H1 (cell line): Measurements from ENCODE around the gene CELSR1. TPM values are rescaled to one million over a fixed set of nuclear protein-coding genes. Genes with fewer than 3 reads are reported as not detected.

Source experiments
- CTCF ChIA-PET: fragments of 300-600 bp; sonication (Branson Sonifier 250); formaldehyde crosslinking; loops from one replicate; lab custom pipeline; 2021; ENCODE audit not compliant: partially characterized antibody; lab: Charles Lee
- POLR2A ChIA-PET: fragments of 300-600 bp; sonication (Branson Sonifier 250); formaldehyde crosslinking; loops from one replicate; lab custom pipeline; 2021; ENCODE audit warnings: inconsistent platforms; ENCODE audit not compliant: partially characterized antibody; lab: Charles Lee
- DNase-seq, 2 experiments: peaks; one replicate each; pipeline versions ENCODE4 v3.0.0 to v3.0.0-alpha.2; 2010 to 2022; ENCODE audit warnings: low spot score in 2 of 2, low read depth in 1 of 2, mixed read lengths in 1 of 2
- FAIRE-seq: peaks from 2 replicates; lab custom pipeline; 2011; peaks lifted over from hg19 to GRCh38; lab: Jason Lieb, UNC
- H2AFZ ChIP-seq: 2 replicates; pipeline ENCODE4 v1.8.1; 2012; ENCODE audit warnings: low read length, inconsistent platforms
- H2AK5ac ChIP-seq: 2 replicates; pipeline ENCODE4 v1.6.1; 2013; ENCODE audit warnings: low read depth, low read length
- H2BK120ac ChIP-seq: replicated peaks from 2 replicates; pipeline ENCODE3; 2013; ENCODE audit warnings: low read depth, low read length, inconsistent platforms
- H2BK12ac ChIP-seq: 2 replicates; pipeline ENCODE4 v1.6.1; 2013; ENCODE audit warnings: low read depth, low read length
- H2BK15ac ChIP-seq: 2 replicates; pipeline ENCODE4 v1.6.1; 2013; ENCODE audit warnings: low read length
- H2BK20ac ChIP-seq: 2 replicates; pipeline ENCODE4 v1.6.1; 2013; ENCODE audit warnings: low read length
- H2BK5ac ChIP-seq: 2 replicates; pipeline ENCODE4 v1.6.1; 2013; ENCODE audit warnings: low read depth, low read length
- H3K14ac ChIP-seq: 2 replicates; pipeline ENCODE4 v1.6.1; 2013; ENCODE audit warnings: inconsistent platforms; ENCODE audit not compliant: insufficient read length
- H3K18ac ChIP-seq: 2 replicates; pipeline ENCODE4 v1.6.1; 2013; ENCODE audit warnings: low read length; ENCODE audit errors: extremely low read depth
- H3K23ac ChIP-seq: 2 replicates; pipeline ENCODE4 v1.6.1; 2013; ENCODE audit warnings: inconsistent platforms; ENCODE audit not compliant: insufficient read length
- H3K23me2 ChIP-seq: 2 replicates; pipeline ENCODE4 v1.6.1; 2013; ENCODE audit warnings: low read depth, low read length
- H3K27ac ChIP-seq: 2 replicates; pipeline ENCODE4 v1.6.1; 2011; ENCODE audit warnings: low read depth, low read length, inconsistent platforms
- H3K27me3 ChIP-seq, 4 experiments: replicated peaks in 1 of 4; 1 replicate in 1 of 4; 2 replicates in 3 of 4; pipeline versions ENCODE4 v1.6.1 to v1.8.1; 2011 to 2013; ENCODE audit warnings: low read length in 3 of 4, mild to moderate bottlenecking in 3 of 4, inconsistent platforms in 2 of 4, mixed read lengths in 2 of 4, moderate library complexity in 1 of 4; ENCODE audit not compliant: control insufficient read depth in 3 of 4, insufficient read depth in 3 of 4; ENCODE audit errors: extremely low read depth in 1 of 4
- H3K36me3 ChIP-seq, 4 experiments: 2 replicates each; pipeline versions ENCODE4 v1.6.1 to v1.8.1; 2011 to 2013; ENCODE audit warnings: mild to moderate bottlenecking in 4 of 4, low read length in 3 of 4, moderate library complexity in 2 of 4, control low read depth in 1 of 4, inconsistent platforms in 1 of 4; ENCODE audit not compliant: insufficient read depth in 4 of 4, control insufficient read depth in 2 of 4
- H3K4ac ChIP-seq: replicated peaks from 2 replicates; pipeline ENCODE3; 2013; ENCODE audit warnings: low read length, low read depth, mixed read lengths, inconsistent platforms; ENCODE audit not compliant: insufficient read length
- H3K4me1 ChIP-seq, 4 experiments: replicated peaks in 1 of 4; 1 replicate in 1 of 4; 2 replicates in 3 of 4; pipeline versions ENCODE4 v1.6.1 to v1.8.1; 2011 to 2013; ENCODE audit warnings: low read length in 3 of 4, inconsistent platforms in 2 of 4, mixed read lengths in 1 of 4; ENCODE audit not compliant: insufficient read depth in 4 of 4, control insufficient read depth in 3 of 4
- H3K4me2 ChIP-seq, 2 experiments: 2 replicates each; pipeline versions ENCODE4 v1.6.1 to v1.8.1; 2011 to 2013; ENCODE audit warnings: low read depth in 2 of 2, low read length in 2 of 2, control low read depth in 1 of 2, inconsistent platforms in 1 of 2, mild to moderate bottlenecking in 1 of 2; ENCODE audit not compliant: insufficient read depth in 1 of 2
- H3K4me3 ChIP-seq, 4 experiments: fragments of 200-600, 300-600 bp in 1 of 4; sonication (generic), shearing (Covaris generic), sonication (Bioruptor Twin) in 1 of 4; 2 replicates each; pipeline versions ENCODE4 v1.5.1 to v1.8.1; 2011 to 2016; ENCODE audit warnings: low read length in 4 of 4, low read depth in 3 of 4, control low read depth in 2 of 4, inconsistent platforms in 2 of 4, mild to moderate bottlenecking in 2 of 4, mixed read lengths in 1 of 4, moderate library complexity in 1 of 4; ENCODE audit not compliant: insufficient read depth in 2 of 4; ENCODE audit errors: extremely low read depth in 1 of 4
- H3K56ac ChIP-seq: replicated peaks from 2 replicates; pipeline ENCODE3; 2013; ENCODE audit warnings: low read depth, mild to moderate bottlenecking, mixed read lengths, low read length, inconsistent platforms; ENCODE audit not compliant: insufficient read length
- H3K79me1 ChIP-seq: 2 replicates; pipeline ENCODE4 v1.6.1; 2013; ENCODE audit warnings: low read depth, low read length, control low read depth
- H3K79me2 ChIP-seq, 2 experiments: 2 replicates each; pipeline versions ENCODE4 v1.6.1 to v1.8.1; 2012 to 2013; ENCODE audit warnings: low read length in 2 of 2, mild to moderate bottlenecking in 2 of 2, inconsistent platforms in 1 of 2; ENCODE audit not compliant: insufficient read depth in 2 of 2, control insufficient read depth in 1 of 2
- H3K9ac ChIP-seq, 4 experiments: replicated peaks in 1 of 4; 1 replicate in 1 of 4; 2 replicates in 3 of 4; pipeline versions ENCODE4 v1.6.1 to v1.8.1; 2011 to 2013; ENCODE audit warnings: low read depth in 3 of 4, low read length in 3 of 4, control low read depth in 2 of 4, mild to moderate bottlenecking in 2 of 4, moderate library complexity in 2 of 4, inconsistent platforms in 1 of 4; ENCODE audit errors: extremely low read depth in 1 of 4
- H3K9me3 ChIP-seq, 2 experiments: 2 replicates each; pipeline versions ENCODE4 v1.6.1 to v1.8.1; 2012 to 2013; ENCODE audit warnings: mild to moderate bottlenecking in 2 of 2, moderate library complexity in 2 of 2, control low read depth in 1 of 2, inconsistent platforms in 1 of 2, low read depth in 1 of 2, low read length in 1 of 2, mixed read lengths in 1 of 2; ENCODE audit not compliant: insufficient read depth in 2 of 2
- H4K20me1 ChIP-seq, 2 experiments: replicated peaks in 1 of 2; 2 replicates each; pipeline versions ENCODE3 to v1.8.1; 2011 to 2013; ENCODE audit warnings: inconsistent platforms in 2 of 2, low read length in 2 of 2, mild to moderate bottlenecking in 1 of 2; ENCODE audit not compliant: insufficient read depth in 2 of 2, control insufficient read depth in 1 of 2
- H4K5ac ChIP-seq: 2 replicates; pipeline ENCODE4 v1.6.1; 2013; ENCODE audit warnings: low read length, low read depth, mixed read lengths, inconsistent platforms; ENCODE audit not compliant: insufficient read length
- H4K8ac ChIP-seq: 2 replicates; pipeline ENCODE4 v1.8.0; 2013; ENCODE audit warnings: mild to moderate bottlenecking, moderate library complexity, low read length, inconsistent platforms; ENCODE audit not compliant: insufficient read depth; ENCODE audit errors: extremely low read depth
- H4K91ac ChIP-seq: replicated peaks from 2 replicates; pipeline ENCODE3; 2013; ENCODE audit warnings: low read length, mixed read lengths, inconsistent platforms; ENCODE audit not compliant: insufficient read length
- EGR1 ChIP-seq: IDR thresholded peaks from 2 replicates; pipeline ENCODE4 v1.6.1; 2011; ENCODE audit warnings: low read depth, low read length, borderline replicate concordance
- EZH2 ChIP-seq: fragments of 200-600 bp; sonication (generic); IDR thresholded peaks from 2 replicates; pipeline ENCODE4 v1.7.1; 2012; ENCODE audit warnings: low read depth, mild to moderate bottlenecking, moderate library complexity, low read length, inconsistent platforms; ENCODE audit not compliant: severe bottlenecking
- FOSL1 ChIP-seq: IDR thresholded peaks from 2 replicates; pipeline ENCODE4 v1.6.1; 2011; ENCODE audit warnings: mild to moderate bottlenecking, low read depth, low read length, moderate library complexity; ENCODE audit not compliant: insufficient read depth
- MAFK ChIP-seq: IDR thresholded peaks from 2 replicates; pipeline ENCODE4 v1.6.1; 2012; ENCODE audit warnings: low read depth, mild to moderate bottlenecking, improper control_type of control experiment, low read length
- WGBS, 2 experiments: shearing (Covaris generic) in 1 of 2; methylation state at CpG; one replicate each; pipeline versions ENCODE4 v1.1.6 to v1.1.7; 2013 to 2015; ENCODE audit warnings: low lambda C conversion rate in 2 of 2, mixed read lengths in 2 of 2, inconsistent platforms in 1 of 2, low coverage in 1 of 2, missing lambda C conversion rate in 1 of 2; ENCODE audit not compliant: insufficient replicate concordance in 2 of 2, insufficient coverage in 1 of 2, insufficient read length in 1 of 2; ENCODE audit errors: extremely low coverage in 1 of 2, missing lambda C conversion rate in 1 of 2; 5-methylcytosine and 5-hydroxymethylcytosine counted together
- polyA plus RNA-seq, 7 experiments: library from polyadenylated mRNA; depleted of rRNA in 3 of 7; stranded (reverse) in 5 of 7; unstranded in 2 of 7; fragments of >200 nt in 5 of 7; fragments of 200-250 nt in 2 of 7; gene quantifications; 1 replicate in 5 of 7; 2 replicates in 1 of 7; 4 replicates in 1 of 7; pipeline versions ENCODE4 v1.2.1 to v1.2.3, GENCODE V29; 2011 to 2013; ENCODE audit warnings: missing spikeins in 2 of 7, mixed read lengths in 2 of 7
- total RNA-seq: library from RNA; stranded (reverse); fragmentation: NEBNext Ultra II Directional; extraction: Animal tissue kit (Norgen Biotek cat#: 25700); gene quantifications from 2 replicates; pipeline ENCODE4 v1.2.1, GENCODE V29; 2021
- TF ChIP-seq, protein P1 (sequence below): IDR thresholded peaks from 2 replicates; pipeline ENCODE4 v1.6.1; 2011; ENCODE audit warnings: low read length, improper control_type of control experiment

CELSR1 gene
- total and polyA plus RNA-seq, 2 of the 8 experiments (the other 6 are each of a cell fraction or from before 2014, with no cell fraction given): 9.0 to 12.4 TPM

DNA sequence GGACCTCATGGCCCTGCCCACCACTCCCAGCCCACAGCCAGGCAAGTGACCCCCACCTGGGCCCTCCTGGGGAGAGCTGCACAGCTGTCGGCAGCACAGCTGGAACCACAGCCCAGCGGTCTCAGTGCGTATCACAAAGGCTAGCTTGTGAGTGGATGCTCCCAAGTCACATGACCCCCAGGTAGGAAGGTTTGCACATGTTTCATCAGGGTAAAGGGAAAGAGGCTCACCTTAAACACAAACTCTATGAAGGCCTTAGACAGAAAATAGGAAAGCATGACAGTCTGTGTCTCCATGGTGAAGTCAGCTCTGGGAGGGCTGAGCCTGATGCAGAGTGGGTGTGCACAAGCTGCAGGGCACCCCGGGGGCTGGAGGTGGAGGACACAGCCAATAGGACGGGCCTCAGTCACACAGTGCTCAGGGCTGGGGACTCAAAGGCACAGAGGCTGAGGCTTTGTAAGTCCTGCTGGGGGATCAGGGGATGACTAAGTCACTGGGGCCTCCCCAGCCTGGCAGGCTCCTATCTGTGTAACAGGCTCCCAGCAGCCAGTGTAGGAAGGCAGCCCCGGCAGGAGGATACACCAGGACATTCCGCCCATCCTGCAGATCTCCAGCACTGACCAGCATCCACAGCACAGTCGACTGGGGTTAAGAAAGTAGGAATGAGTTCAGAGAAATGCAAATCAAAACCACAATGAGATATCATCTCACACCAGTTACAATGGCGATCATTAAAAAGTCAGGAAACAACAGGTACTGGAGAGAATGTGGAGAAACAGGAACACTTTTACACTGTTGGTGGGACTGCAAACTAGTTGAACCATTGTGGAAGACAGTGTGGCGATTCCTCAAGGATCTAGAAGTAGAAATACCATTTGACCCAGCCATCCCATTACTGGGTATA is 22.0 kb downstream of the CELSR1 start:
- Histone ChIP-seq H3K18ac (peak overlapping the region; percentile 19), H2AFZ (no peak overlapping the region), H3K56ac (no peak overlapping the region), H2BK5ac (0 out of 2 replicates have a peak overlapping the region, but pooled peaks have one; percentile 66), H3K4ac (peak overlapping the region; percentile 44), H3K27me3 (no peaks in the 10 kb centered on the region), H3K27ac (no peak overlapping the region), H3K79me2 (no peaks in the 10 kb centered on the region; a peak in 1 of 4 replicates), H3K9ac (no peak overlapping the region), H2BK120ac (no peak overlapping the region), H3K4me1 (peaks cover 0 to 16% (median 11%) of the 10 kb centered on the region in 4 experiments; a peak in 6 of 7 replicates), H2BK12ac (peak overlapping the region; percentile 50; the same call in 1 of the 2 replicates), H2BK15ac (no peak overlapping the region), H4K91ac (peak overlapping the region; percentile 94), H2AK5ac (no peak overlapping the region), H3K9me3 (no peaks in the 10 kb centered on the region), H3K14ac (no peak overlapping the region), H3K4me2 (peak overlapping the region in 1 of 2 experiments; percentile 9; a peak in 2 of 4 replicates), H3K23me2 (no peaks in the 10 kb centered on the region), H3K36me3 (no peaks in the 10 kb centered on the region), H3K4me3 (no peak overlapping the region), H2BK20ac (no peak overlapping the region), H4K20me1 (peaks cover 0 to 4% of the 10 kb centered on the region in 2 experiments), H4K8ac (peak overlapping the region; percentile 80; the same call in 1 of the 2 replicates), H3K79me1 (peaks cover 5% of the 10 kb centered on the region; the same call in 1 of the 2 replicates), H3K23ac (no peak overlapping the region), H4K5ac (no peak overlapping the region)
- ChIA-PET CTCF (no interaction called here), POLR2A (interaction anchor here (0.7 to 1.0 kb wide), 2 partner anchors 15 to 22 kb away, joined by 3 read pairs; partner anchors contain the start of gene CELSR1)
- no peak for DNase-seq
- TF ChIP-seq FOSL1: no peak
- TF ChIP-seq, protein P1, sequence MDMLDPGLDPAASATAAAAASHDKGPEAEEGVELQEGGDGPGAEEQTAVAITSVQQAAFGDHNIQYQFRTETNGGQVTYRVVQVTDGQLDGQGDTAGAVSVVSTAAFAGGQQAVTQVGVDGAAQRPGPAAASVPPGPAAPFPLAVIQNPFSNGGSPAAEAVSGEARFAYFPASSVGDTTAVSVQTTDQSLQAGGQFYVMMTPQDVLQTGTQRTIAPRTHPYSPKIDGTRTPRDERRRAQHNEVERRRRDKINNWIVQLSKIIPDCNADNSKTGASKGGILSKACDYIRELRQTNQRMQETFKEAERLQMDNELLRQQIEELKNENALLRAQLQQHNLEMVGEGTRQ: peak; percentile 42; the same call in 1 of the 2 replicates
- no peak for TF ChIP-seq EGR1
- no peak for TF ChIP-seq EZH2
- no peak for TF ChIP-seq MAFK
- WGBS, 2 experiments: 90% methylated on average over 10 of the region's 10 CpGs; no CpG with 5 or more reads in 1 of the 2 experiments
- no peak for FAIRE-seq
